GM21360 (cell line): Measurements from ENCODE around the gene CCDC146.
"Not testable (repeated sequence)": the region's sequence is repeated elsewhere in the genome, so short reads cannot be mapped to it uniquely, and the experiment has no call there.

Experiments used
- ATAC-seq: cut with Tn5 transposase; IDR thresholded peaks from one replicate; pipeline ENCODE4 v1.9.1; 2021; ENCODE audit warnings: mild to moderate bottlenecking, moderate library complexity; ENCODE audit not compliant: unreplicated experiment

Gene CCDC146

GRCh38 chr7:77138668-77139067 is 16.3 kb downstream of the CCDC146 start:
- not testable (repeated sequence) for ATAC-seq

DNA sequence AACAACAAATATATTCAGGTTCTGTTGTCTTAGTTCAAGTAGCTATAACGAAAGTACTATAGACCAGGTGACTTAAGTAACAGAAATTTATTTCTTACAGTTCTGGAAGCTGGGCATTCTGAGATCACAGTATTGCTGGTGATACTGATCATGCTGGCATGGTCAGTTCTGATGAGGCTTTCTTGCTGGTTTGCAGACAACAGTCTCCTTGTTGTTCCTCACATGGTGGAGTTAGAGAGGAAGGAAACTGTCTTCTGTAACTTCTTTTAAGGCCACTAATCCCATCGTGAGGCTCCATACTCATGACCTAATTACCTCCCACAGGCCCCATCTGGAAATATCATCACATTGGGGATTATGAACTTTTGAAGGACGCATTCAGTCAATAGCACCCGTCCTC is 17.9 kb downstream of the CCDC146 start:
- not testable (repeated sequence) for ATAC-seq

DNA sequence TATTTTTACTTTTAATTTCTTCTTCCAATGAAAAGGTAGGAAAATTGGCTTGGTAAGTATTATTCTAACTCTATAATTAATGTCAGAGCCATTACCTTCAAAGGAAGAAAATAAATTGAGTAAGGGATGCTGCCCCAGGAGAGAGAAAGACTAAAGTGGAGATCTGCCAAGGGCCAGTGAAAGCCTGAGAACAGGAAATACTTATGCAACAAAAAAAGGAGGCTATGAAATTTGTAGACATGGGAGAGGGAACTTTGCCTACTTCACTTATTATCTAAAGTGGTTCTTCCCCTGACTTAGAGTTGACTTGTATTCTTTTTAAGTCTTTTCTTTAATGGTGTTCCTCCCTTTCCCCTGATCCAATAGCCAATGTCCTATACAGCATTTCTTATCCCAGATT is 29.8 kb downstream of the CCDC146 start:
- ATAC-seq = not testable (repeated sequence)

- peak; percentile 36 for ATAC-seq
Observed at GRCh38 chr7:77154917-77155464, 32.6 kb downstream of the CCDC146 start.

DNA sequence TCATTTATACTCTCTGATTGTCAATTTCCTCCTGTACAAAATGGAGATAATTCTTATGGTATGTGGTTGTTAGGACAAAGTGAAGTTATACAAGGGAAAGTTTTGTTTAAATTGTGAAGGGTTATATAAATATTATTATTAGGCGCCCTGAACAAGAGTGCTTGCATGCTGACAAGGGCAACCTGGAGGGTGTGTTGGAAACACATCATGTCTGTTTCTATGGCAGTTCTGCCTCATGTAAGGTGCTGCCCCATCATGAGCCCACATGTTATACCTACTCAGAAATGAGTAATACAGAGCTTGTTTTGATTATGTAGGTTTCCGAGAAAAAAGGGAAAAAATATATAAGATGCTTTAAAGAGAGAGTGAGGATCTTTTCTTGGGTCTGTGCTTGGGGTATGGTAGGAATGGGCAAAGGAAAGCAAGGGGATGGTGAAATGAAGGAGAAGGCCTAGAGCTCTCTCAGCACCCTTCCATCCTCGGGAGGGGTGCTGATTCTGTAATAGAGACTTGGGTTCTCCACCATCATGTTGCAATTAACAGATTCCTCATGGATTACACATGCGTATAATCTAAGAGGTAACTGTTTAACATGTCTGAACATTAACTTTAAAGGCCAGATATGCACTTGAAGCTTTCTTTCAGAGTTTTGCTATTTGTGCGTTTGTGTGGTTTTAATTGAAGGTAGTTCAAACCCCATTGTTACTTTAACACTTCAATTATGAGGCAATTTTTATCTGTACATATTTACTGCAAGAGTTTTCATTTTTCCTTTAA is 33.4 kb downstream of the CCDC146 start:
- not testable (repeated sequence) for ATAC-seq

- ATAC-seq = peak; percentile 73
Observed at GRCh38 chr7:77157034-77157433, 34.6 kb downstream of the CCDC146 start.

DNA sequence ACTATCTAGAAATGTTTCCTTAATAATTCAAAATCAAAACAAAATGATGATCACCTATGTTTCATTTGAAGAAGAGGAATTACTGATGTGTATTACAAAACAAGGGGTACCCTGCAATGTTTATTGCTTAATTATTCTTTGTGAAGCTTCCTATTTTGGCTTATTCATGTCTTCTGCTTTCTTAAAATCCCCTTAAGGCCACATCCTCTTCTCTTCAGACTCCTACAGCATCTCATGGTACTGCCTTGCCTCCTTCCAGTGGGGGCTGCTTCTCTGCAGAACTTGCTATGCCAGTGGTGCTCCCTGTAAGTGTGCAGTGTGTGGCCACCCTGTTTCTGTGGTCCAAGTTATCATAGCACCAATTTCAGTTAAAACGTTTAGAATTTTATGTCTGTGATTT is 35.0 kb downstream of the CCDC146 start:
- ATAC-seq = peak; percentile 65

- not testable (repeated sequence) for ATAC-seq
Observed at GRCh38 chr7:77171073-77171472, 48.7 kb downstream of the CCDC146 start.

DNA sequence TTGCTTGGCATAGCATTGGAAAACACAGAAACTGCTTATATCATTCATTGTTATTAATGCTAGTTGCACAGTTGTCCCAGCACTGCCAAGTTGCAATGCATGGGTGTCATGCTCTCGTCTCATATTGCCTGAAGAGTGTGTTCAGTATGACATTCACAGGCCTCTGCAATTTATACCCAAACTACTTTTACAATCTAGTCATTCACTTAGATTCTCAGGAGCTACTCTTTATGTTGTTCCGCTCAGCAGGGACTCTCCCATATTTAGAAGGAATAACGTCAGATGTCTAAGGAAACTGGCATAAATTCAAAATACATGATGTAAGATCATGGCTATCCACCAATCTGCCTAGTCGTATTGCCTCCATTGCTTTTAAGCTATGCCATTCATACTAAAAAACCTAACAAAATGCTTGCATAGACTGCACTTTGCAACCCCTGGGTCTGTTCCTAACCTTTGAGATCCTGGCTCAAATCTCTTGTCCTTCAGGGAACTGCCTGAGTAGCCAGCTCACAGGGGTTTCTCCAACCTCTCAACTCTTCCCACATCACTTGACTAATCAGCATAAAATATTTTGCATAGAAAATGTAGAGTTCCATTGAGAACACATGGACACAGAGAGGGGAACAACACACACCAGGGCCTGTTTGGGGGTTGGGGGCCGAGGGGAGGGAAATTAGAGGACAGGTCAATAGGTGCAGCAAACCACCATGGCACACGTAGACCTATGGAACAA is 50.2 kb downstream of the CCDC146 start:
- not testable (repeated sequence) for ATAC-seq

- not testable (repeated sequence) for ATAC-seq
Observed at GRCh38 chr7:77174418-77174817, 52.0 kb downstream of the CCDC146 start.

DNA sequence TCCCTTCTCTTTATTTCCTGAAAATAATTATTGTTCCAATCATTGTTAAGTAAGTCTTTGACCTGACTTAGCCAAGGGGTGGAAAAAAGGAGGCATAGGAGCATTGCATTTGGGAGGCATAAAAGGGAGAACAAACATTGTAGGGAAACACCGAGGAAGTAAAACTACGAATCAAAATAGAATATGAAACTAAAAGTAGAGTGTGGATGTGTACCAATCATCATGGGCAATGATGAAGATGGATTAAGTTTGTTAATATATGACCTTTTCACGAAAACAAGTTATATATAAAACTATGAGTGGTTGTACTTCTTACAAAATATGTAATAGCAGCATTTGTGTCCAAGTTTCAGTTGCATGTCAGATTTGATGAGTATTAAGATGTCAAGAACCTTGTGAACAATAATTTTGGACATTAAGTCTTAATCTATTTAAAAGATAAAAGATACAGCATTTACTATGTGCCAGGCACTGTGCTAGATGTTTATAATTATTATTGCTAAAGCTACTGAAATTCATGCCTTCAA is 52.9 kb downstream of the CCDC146 start:
- not testable (repeated sequence) for ATAC-seq

DNA sequence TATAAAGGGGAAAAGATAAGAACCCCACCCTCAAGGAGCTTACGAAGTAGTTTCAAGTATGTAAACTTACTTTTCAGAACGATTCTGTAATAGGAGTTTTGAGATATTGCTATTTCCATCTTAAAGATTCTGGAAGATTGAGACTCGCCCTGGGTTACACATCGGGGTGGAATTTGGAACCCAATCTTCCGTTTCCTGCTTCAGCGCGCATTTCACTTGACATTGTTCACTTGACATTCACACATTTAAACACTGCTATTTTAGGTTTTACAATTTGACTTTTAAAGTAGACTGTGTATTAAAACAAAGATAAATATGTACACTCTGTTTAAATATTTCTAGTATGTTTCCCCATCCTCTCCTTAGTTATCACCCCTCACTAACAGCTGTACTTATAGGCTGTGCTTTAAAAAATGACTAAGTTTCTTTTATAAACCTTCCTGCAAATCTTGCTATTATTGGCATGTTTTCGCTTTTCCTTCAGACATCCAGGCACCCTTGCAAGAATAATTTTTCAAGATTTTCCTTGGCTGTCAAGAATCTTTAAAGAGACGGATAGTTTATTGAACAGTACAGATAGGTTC is 55.0 kb downstream of the CCDC146 start:
- not testable (repeated sequence) for ATAC-seq

DNA sequence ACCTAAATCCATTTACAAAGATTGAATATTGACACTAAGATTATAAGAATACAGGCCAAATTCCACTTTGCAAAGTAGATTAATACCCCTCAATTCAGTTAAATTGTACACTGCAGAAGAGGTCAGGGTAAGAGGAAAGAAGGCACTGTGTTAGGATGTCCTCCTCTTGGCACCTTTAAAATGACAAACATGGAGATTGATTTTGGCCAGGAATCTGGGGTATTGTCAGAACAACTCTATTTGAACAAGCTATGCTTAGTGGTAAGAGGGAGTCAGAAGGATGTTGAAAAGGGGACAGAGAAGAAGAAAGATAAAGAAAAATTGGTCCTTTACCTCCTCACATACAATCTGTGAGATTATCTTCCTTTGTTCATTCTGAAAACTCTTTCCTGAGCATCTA is 55.6 kb downstream of the CCDC146 start:
- not testable (repeated sequence) for ATAC-seq

DNA sequence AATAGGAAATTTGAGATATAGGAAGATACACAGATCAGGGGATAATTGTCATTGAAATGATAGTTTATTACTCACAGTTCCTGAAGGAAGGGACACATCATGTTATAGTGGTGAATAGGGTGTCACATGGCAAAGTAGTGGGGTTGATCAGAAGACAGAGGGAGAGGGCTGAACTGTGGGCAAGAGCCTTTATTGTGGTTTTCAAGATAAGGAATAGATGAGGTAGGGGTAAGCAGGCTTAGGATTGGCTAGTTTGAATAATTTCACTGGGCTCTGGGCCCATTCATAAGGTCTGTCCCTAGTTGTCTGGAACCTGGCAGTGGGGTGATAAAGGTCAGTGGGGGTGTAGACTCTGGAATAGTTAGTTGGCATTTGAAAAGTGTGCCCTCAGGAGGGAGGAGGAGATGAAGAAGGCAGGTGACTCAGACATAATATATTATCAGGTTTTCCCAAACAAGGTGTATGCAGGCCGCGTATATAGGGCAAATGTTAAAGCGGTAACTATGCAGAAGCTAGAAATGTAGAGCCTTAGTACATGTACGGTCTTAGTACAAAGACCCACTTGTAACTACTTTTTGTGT is 58.7 kb downstream of the CCDC146 start:
- ATAC-seq = no peak

DNA sequence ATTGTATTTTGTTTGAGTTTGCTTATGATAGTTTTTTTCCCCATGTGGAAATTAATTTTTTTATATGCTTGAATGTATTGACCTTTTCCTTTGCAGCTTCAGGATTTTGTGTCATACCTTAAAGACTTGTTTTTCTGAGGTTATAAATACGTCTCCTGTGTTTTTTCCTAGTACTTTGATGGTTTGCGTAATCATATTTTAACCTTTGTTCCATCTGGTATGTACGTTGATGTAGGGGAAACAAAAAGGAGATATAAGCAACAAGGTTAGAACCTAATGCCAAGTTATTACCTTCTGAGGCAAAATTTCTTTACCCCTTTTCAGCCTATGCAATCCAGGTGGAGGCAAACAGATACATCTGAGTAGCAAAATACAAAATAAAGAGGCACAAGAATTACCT is 59.3 kb downstream of the CCDC146 start:
- ATAC-seq = no peak

GRCh38 chr7:77182261-77182660 is 59.8 kb downstream of the CCDC146 start:
- no peak for ATAC-seq

GRCh38 chr7:77184463-77184862 is 62.0 kb downstream of the CCDC146 start:
- ATAC-seq = no peak

GRCh38 chr7:77184990-77185389 is 62.6 kb downstream of the CCDC146 start:
- ATAC-seq = no peak

GRCh38 chr7:77185866-77186265 is 63.5 kb downstream of the CCDC146 start:
- no peak for ATAC-seq

DNA sequence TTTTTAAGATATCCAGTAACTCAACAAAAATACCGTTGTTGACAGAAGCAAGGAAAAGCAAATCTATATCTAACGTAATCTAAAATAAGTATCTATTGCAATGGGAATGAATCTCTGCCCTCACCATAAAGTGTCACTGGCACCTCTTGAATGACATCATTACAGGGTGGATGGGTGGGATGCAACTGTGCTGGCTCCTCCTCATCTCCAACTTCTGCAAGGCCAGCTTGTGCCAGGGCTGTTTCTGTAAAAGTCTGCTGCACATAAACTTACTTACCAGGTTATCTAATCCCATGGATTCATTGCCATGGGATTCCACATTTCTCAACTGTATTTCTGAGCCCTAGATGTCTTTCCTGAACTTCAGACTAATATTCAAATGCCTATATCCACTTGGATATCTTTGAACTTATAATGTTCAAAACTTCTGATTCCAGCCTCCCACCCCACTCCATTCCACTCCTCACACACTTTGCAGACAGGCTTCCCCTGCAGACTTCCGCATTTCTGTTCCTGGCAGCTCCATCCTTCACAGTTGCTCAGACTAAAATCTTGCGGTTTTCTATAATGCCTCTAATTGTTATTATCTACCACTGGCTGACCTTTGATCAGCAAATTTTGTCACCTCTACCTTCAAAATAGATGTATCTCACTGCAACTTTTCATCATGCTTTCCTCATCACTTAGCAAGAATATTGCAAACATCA is 66.5 kb downstream of the CCDC146 start:
- no peak for ATAC-seq
